Measurements from ENCODE around the gene TNFRSF4.

GRCh38 chr1:1162597-1163537 is 51.1 kb downstream of the TNFRSF4 start:
- TF ChIP-seq CTCF (IDR thresholded peaks at IDR 0.05 in 4 of 5, conservative IDR thresholded peaks at IDR 0.05 in 1 of 5) (no peak), POLR2A (IDR thresholded peaks at IDR 0.05) (no peak)
